Jurkat, Clone E6-1 (cell line): ENCODE results near the gene SLC22A1.
"Not testable (repeated sequence)": the region's sequence is repeated elsewhere in the genome, so short reads cannot be mapped to it uniquely, and the experiment has no call there.

ENCODE experiments used
- DNase-seq: peaks from one replicate; pipeline ENCODE4 v3.0.0-alpha.2; 2011; ENCODE audit warnings: low read depth, low spot score
- H3K4me3 ChIP-seq: 2 replicates; pipeline ENCODE4 v1.5.1; 2011; ENCODE audit warnings: mild to moderate bottlenecking, low read length, control low read depth, moderate library complexity

SLC22A1 gene

DNA sequence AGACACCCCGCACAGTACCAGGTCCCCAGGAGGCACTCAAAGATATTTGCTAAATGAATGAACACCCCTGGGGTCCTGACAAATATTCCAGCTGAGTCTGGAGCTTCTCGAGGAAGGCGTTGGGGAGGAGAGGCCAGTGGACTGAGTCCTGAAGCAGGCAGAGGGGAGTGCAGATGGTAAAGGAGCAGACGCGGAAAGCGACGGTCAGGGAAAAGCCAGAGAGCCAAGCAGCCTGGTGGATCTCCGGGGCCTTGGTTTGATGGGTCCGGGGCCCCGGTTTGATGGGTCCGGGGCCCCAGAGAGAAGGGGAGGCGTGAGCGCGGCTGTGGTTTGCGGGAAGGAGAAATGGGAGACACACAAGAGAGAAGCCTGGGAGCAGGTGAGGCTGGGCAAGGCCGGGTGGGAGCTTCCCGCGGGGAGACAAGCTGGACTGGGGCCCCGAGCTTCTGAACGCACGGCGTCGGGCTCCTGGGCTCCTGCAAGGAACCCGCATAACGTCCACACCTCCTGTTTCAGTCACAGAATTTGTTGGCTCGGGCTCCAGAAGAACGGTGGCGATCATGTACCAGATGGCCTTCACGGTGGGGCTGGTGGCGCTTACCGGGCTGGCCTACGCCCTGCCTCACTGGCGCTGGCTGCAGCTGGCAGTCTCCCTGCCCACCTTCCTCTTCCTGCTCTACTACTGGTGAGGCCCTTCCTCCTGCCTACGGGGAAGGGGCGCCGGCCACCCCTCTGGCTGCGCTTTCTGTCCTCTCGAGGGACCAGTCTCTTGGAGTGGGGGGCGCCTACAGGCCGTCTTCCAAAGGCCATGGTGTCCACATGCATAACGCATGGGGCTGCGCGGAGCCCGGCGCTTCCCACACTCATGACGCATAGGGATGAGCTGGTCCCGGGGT lies 12.1 kb downstream of the SLC22A1 start:
- DNase-seq: no peak
- H3K4me3 ChIP-seq: no peak overlapping the region

- H3K4me3 ChIP-seq, DNase-seq: not testable (repeated sequence)
Observed at GRCh38 chr6:160134337-160134751, 12.7 kb downstream of the SLC22A1 start.

- no peak for DNase-seq
- no peak overlapping the region for H3K4me3 ChIP-seq
Observed at GRCh38 chr6:160134779-160135547, 13.3 kb downstream of the SLC22A1 start.

DNA sequence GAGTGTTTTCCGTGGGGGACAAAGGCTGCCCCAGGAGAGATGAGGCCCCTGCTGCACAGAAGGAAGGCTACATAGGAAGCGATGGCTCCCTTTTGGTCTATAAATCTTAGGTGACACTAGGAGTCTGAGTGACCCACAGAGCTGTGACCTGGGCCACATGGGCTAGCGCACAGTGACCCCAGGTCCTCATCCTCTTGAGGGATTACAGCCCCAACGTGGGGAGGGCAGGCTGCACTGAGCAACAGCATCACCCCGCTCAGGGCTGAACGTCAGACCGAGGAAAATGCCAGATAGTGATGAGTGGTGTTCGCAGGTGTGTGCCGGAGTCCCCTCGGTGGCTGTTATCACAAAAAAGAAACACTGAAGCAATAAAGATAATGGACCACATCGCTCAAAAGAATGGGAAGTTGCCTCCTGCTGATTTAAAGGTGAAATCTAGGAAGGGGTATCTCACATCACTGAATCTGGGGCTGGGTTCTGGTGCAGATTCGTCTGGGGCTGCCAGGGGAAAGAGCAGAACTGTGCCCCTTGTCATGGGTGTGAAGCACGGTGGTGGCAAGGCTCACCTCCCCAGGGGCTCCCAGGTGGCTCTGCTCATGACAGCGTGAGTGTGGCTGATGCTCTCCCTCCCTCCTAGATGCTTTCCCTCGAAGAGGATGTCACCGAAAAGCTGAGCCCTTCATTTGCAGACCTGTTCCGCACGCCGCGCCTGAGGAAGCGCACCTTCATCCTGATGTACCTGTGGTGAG lies 14.5 kb downstream of the SLC22A1 start:
- DNase-seq: no peak
- no peak overlapping the region for H3K4me3 ChIP-seq

DNA sequence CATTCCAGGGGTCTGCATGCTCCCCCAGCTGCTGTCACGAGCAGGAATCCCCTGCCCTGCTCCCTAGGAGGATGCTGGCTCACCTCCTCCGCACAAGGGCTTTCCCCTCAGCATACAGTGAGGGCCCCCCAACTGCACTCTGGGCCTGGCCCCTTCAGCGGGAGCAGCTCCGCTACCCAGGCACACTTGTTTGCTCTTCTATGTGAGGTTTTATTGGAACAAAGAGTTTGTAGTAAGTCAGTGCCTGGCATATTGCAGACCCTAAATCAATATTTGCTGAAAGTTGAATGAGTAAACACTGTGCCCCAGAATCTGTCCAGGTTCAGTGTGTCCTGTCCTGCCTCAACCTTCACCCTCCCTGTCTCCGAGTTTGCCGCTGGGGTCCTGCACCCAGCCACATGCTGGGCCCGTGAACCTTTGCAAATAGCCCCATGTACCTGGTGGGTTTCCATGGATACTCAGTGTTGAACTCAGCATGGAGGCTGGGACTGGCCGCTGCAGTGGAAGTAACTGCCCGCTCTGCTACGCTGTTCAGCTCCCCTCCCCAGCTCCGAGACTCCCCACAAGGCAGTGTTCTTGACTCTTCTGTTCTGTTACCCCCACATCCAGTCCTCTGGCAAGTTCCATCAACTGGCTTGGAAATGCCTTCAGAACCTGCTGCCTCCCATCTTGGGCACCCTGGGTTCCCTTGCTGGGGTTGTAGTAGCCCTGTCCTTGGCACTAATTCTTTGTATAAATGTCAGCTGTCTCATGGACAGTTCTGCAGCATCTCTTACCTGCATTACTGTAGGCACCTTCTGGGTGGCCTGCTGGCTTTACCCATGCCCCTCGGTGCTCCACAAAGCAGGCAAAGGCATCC lies 15.7 kb downstream of the SLC22A1 start:
- DNase-seq: no peak

DNA sequence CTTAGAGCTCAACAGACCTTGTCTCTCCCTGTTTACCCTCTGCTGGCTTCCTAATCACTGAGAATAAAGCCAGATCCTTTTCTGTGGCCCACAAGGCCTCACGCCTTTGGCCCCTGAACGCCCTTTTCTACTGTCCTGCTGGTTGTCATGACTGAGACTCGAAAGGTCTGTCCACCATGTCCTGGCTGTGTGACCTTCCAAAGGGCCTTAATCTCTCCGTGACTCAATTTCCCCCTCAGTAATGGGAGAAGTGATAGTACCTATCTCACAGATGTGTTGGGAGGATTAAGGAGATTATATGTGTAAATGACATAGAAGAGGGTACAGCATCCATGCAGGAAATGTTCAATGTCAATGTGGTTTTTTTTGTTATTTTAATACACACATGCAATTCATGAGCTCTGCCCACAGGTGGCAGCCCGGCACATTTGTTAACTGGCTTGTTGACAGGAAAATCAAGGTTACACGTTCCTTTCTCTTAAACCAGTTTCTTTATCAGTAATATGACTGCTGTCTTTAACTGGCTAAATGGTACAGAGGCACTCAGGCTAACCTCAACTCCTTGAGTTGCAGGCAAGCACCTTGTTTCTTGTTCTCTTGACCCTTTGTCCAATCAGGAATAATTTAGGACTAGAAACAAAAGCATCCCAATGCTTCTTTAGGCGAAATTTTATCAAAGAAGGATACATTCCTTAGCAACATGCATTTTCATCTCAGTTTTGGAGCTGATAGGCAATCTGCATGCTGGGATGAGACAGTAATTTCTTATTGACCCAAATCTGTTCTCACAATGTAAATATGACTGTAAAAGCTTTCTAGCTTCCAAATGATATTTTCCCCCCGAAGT lies 16.6 kb downstream of the SLC22A1 start:
- DNase-seq: peak; percentile 75
- no peak overlapping the region for H3K4me3 ChIP-seq

More for the DNA sequence above, 15.7 kb downstream of the SLC22A1 start:
- no peak overlapping the region for H3K4me3 ChIP-seq

- H3K4me3 ChIP-seq: no peak overlapping the region
- DNase-seq: no peak
Observed at GRCh38 chr6:160138839-160139419, 17.3 kb downstream of the SLC22A1 start.

DNA sequence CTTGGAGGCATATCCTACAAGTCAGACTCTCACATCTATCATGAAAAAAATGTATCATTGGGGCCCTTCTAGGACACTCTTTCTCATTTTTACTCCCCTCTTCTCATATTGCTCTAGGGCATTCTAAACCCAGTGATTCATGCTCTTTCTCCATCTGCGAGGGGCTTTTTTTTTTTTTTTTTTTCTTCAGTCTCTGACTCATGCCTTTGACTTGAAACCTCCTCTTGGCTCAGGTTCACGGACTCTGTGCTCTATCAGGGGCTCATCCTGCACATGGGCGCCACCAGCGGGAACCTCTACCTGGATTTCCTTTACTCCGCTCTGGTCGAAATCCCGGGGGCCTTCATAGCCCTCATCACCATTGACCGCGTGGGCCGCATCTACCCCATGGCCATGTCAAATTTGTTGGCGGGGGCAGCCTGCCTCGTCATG lies 17.8 kb downstream of the SLC22A1 start:
- no peak overlapping the region for H3K4me3 ChIP-seq
- DNase-seq: no peak

GRCh38 chr6:160140493-160140892 lies 18.9 kb downstream of the SLC22A1 start:
- H3K4me3 ChIP-seq, DNase-seq: not testable (repeated sequence)

GRCh38 chr6:160141001-160141726 lies 19.5 kb downstream of the SLC22A1 start:
- no peak for DNase-seq
- H3K4me3 ChIP-seq: no peak overlapping the region

- no peak for DNase-seq
- H3K4me3 ChIP-seq: no peak overlapping the region
Observed at GRCh38 chr6:160142115-160142715, 20.6 kb downstream of the SLC22A1 start.

- no peak overlapping the region for H3K4me3 ChIP-seq
- no peak for DNase-seq
Observed at GRCh38 chr6:160146454-160147145, 25.0 kb downstream of the SLC22A1 start.

GRCh38 chr6:160147146-160147536 lies 25.5 kb downstream of the SLC22A1 start:
- DNase-seq: no peak
- no peak overlapping the region for H3K4me3 ChIP-seq

GRCh38 chr6:160154471-160154870 lies 32.9 kb downstream of the SLC22A1 start:
- DNase-seq: no peak

GRCh38 chr6:160156842-160157241 lies 35.2 kb downstream of the SLC22A1 start:
- no peak overlapping the region for H3K4me3 ChIP-seq
- no peak for DNase-seq

More at GRCh38 chr6:160154471-160154870, 32.9 kb downstream of the SLC22A1 start:
- no peak overlapping the region for H3K4me3 ChIP-seq

- H3K4me3 ChIP-seq: no peak overlapping the region
- DNase-seq: no peak
Observed at GRCh38 chr6:160160450-160160849, 38.8 kb downstream of the SLC22A1 start.
